Head of caudate nucleus (tissue), 42 donors: ENCODE data around the gene KLF7.

Experiments
- DNase-seq, 42 donors: peaks; one replicate each; pipeline versions ENCODE4 v3.0.0 to v3.0.0-alpha.2; 2020 to 2021; ENCODE audit warnings: mixed read lengths in 7 of 42
- intact Hi-C: fragments of 100-400 bp; cut with DNase I; formaldehyde crosslinking; loops from one replicate; pipeline ENCODE4 v1.15.0; 2022

The KLF7 gene

DNA sequence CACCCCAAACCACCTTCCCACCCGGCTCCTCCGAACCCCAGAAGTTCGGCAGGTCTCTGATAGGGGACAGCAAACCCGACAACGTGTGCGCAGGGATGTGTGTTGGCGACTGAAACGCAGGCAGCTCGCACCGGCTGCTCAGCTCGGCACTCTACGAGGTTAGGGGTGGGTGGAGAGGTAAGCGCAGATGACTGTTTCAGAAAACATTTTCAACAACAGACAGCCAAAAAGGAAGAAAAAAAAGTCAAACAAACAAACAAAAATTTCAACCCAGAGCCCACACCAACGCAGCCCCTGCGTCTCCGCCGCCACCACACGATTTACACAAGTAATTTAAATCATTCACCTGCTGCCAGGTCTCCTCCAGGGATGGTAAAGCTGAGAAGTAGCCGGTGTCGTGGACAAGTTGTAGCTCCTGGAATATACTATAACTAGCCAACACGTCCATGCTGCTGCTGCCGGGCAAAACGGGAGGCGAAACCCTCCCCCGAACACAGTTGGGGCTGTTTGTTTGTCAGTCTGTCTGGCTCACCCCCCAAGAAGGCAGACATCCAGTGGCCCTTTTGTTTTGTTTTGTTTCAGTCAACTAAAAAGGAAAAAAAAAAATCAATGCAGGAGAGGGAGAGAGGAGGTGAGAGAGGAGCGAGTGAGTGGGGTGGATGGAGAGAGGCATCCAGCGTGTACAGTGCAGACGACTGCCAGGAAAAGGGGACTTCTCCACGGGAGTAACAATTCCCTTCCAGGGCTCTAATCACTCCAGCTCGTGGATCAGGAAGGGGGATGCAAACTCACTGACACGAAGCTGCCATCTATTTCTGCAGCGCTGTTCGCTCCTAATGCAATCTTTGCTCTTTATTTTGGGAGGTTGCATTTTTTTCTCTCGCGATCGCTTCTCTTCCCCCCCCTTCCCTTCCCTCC lies at the start of gene KLF7:
TSS of gene KLF7 (minus strand) at position 828 of the 918 bp plus-strand sequence. CDS start at position 448, 380 bp downstream.
- intact Hi-C loops, result loop anchor here (5.0 to 10.0 kb wide), 5 partner anchors 53 to 307 kb away; no protein-coding TSS in a partner anchor
- DNase-seq, result peak; percentile 37 to 85 (median 68)

DNA sequence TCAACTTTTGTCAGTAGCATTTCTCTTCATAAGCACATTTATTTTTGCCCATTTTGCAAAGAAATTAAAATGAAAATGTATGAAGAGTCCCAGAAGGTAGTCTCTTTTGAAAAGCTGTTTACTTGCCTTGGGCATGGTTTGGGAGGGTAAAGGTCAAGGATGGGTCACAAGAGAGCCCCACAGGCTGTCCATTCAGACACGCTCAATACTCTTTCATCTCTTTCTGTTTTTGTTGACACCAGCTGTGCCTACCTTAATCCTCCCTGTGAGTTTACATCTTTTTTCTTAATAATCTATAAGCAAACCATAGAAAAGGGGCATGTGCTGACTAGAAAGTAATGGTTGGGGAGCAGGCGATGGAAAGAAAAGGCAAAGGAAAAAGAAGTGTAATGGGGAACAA lies 49.6 kb upstream of the KLF7 start:
- intact Hi-C loops, result no loop called here

DNA sequence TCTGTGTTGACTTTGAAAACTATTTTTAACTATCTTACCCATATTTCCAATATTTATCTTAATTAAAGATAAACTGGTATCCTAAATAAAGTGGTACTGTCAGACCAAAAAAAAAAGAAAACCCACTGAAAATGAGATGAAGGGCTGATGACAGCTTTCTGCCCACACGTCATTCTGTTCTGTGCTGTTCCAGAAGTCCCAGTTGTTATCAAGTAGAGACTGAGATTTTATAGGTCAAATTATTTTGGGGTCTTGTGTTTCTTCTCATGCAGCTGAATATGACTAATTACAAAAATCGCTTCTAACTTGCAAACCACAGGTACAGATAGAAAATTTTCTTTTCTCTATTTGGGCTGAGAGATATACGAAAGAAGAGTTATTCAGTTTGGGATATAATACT lies 48.7 kb upstream of the KLF7 start:
- intact Hi-C loops, result no loop called here
- DNase-seq, result no peak

More for the DNA sequence above, 49.6 kb upstream of the KLF7 start:
- DNase-seq, result no peak

DNA sequence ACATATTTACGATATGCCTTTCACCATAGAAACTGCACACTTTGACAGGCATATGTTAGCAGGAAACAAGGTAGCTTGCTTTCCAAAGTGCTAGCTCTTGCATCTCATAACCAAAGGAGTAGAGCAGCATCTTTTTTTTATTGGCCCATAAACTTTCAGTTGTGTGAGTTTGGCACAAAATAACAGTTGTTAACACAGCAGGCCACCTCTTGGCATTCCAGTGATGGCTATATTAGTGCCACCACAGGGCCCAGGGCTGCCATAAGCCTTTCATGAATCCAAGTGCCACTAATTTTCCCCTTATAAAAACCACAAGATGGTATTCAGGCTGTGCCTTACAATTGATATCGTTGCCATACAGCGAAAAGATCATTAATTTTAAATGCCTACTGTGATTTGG lies 40.3 kb upstream of the KLF7 start:
- DNase-seq, result no peak
- intact Hi-C loops, result no loop called here

DNA sequence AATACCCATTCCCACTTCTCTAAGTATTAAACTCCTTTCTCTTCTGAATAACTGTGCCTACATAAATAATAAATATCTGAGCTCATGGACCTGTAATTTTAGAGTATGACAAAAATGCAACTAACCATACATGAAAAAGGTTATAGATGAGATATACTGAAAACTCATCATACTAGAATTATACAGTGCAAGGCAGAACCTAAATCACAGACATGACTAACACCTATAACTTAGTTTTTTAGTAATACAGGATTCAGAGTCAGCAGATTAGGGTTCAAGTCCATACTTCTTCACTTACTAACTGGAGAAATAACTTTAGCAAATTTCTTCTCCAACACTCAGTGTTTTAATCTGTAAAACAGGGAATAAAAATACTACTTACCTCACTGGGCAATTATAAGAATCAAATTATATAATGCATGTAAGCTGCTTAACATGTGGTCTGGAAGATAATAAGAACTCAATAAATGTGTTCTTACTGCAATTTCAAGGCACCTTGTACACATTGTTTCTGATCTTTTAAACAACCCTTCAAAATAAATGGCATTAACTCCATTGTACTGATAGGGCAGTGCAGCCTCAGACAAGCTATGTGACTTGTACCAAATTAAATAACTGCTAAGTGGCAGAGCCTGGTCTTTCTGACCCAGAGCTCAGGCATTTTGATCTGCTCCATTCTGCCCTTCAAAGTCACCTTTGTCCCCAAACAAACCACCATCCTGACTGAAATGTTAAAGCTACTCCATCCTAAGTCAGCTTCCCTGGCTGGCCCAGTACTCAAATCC lies 39.6 kb upstream of the KLF7 start:
- no peak for DNase-seq
- intact Hi-C loops, result no loop called here

DNA sequence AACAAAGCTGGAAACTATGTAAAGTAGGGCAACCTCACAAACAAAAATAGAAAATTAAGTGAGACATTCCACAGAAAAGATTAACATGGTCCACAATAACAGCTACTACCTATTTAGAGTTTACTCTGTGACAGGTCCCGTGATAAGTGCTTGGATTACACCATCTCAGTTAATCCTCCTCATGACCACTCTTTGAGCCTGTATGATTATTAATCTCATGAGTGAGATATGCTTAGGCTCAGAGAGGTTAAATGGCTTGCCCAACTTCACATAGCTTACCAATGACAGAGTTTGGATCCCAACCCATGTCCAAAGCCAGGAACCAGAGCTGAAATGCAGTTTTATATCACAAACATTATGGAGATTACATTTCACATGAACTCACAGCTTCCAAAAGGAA lies 37.3 kb upstream of the KLF7 start:
- intact Hi-C loops, result no loop called here
- no peak for DNase-seq

DNA sequence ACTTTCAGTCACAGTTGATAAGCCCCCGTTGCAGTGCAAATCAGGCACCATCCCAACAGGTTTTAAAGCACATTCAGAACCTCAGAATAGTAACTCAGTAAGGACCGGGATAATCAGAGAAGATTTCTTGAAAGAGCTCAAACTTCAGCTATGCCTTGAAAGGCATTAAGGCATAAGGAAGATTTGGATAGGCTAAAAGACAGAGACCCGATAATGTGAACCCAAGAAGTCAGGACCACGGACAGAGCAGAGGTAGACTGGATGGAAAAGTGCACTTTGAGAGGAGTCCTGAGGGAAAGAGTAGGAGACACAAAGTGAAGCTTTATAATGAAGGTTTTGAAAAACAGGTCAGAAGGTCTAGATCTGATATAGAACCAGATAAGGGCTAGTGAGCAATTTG lies 36.9 kb upstream of the KLF7 start:
- intact Hi-C loops, result no loop called here
- no peak for DNase-seq

DNA sequence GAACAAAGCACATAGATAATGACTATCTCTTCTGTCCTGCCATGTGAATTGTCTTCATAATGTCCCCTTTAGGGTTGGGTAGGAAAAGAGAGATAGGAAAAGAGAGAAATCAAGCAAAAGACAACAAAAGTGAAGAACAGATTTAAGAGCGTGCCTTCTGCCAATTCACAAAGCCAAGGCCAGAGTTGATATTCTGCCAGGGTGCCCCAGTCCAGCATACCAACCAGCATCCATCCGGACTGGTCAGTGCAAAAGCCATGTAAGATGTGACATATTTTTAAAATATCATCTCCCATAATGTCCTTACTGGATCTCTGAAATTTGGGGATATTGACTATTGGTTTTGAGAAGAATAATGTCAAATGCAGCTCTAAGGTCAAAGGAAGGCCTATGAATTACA lies 35.7 kb upstream of the KLF7 start:
- intact Hi-C loops, result no loop called here
- DNase-seq, result no peak

DNA sequence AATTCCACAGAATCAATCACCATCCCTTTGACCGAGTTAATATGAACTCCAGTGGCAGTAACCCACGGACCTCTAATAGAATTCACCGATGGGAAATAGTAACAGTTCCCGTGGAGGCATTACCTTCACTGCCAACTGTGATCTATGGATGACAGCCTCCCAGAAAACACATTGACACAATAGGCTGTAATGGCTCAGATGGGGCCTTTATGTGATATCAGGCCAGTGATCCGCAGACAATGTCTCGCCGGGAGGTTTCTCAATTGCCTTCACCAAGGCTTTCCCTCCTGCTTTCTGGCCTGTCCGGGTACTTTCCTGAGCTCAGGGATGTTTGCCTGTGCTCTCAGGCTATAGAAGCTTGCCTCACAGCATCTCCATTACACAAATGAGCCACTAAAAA lies 34.4 kb upstream of the KLF7 start:
- intact Hi-C loops, result no loop called here

DNA sequence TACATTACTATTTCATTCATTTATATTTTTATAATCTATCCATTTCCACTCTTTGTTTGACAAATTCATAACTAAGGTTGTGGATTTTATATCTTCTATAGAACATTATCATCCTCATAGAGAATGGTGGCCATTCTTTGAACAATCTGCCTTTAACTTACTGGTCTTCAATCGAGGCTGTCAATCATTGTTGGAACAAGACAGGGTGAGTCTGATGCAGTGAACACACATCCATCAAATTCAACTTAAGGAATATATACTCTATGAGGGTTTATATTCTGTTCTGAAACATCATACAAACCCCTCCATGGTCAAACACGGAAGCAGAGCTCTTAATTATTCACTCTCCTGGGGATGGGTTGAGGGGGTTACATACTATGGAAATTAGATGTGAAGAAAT lies 28.3 kb upstream of the KLF7 start:
- intact Hi-C loops, result no loop called here
- no peak for DNase-seq

More for the DNA sequence above, 34.4 kb upstream of the KLF7 start:
- no peak for DNase-seq

DNA sequence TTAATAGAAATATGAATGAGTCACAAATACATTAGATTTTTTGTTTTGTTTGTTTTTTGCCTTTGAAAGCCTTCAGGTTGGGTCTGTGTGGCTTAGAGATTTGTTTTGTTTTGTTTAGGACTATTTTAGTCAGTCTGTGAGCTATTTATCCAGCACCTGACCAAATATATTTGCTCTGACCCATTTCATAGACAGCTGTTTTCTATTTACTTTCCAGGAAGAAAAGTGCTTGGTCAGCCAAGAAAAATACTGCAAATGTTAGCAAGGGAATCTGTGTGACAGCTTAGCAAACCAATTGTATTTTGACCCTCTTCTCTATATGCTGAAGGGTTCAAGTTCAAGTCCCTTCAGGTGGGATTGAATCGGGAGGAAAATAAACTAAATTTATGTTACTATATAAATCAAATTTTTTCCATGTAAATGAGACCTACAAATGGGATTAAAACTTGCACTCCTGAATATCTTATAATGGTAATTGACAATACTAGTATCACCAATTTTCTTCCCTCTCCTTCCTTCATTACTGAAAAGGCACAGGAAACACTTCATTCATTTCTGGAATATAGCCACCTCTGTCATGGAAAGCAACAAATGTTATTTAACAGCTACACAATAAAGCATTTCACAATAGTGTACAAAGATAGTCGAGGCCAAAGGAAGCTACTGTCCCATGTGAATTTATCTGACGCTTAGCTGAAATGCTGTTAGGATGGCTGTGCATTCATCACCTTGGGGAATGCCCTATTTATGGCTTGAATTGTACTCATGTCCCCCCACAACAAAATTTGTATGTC lies 23.1 kb upstream of the KLF7 start:
- DNase-seq, result no peak
- intact Hi-C loops, result no loop called here

DNA sequence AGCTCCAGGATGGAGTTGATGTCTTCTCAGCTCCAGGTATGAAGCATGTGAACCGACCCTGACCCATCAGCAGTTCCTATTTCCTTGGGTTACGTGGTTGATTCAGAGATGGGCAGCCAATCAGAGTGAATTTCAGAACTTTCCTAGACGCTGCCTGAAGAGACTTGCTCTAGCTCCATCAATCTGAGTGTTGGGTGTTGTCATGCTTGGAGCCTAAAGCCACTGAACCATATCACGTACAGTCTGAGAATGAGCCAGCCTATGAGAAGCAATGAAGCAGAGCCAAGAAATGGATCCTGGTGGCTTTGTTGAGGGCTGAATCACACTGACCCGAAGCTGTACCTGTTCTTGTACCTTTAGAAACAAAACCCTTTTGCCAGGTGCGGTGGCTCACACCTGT lies 19.6 kb upstream of the KLF7 start:
- no peak for DNase-seq
- intact Hi-C loops, result no loop called here

DNA sequence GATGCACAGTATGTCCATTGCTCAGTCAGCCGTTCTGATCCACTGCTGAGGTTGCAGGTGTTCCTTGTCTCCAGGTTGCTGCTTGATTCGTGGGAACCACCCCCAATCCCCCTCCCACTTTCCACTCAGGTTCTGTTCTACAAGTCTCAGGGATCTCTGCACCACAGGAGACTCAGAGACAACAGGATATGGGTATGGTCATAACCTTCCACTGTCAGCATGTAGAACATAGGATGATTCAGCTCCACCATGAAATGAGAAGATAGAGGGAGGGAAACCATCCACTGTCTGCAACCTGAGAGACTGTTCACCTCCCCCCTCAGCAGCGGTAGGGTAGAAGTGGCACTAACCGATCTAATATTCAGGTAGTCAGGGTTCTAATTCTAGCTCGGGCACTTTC lies 19.0 kb upstream of the KLF7 start:
- intact Hi-C loops, result no loop called here
- no peak for DNase-seq

DNA sequence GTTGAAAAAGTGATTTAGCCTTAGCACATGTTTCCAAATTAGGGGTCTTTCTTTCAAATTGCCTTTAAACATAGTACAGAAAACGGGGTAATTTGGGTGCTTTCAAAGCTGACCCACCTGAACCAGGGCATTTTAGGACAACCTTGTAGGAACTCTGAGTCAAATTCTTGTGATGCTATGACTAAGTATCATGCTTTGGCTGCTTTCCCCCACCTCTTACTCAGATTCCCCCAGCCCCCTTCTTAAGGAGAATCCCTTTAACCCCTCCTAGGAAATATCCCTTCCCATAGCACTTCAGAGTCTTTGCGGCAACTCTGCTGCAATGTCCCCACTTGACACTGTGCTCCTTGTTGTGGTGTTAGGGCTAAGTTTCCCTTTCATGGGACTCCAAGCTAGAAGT lies 18.6 kb upstream of the KLF7 start:
- intact Hi-C loops, result no loop called here
- no peak for DNase-seq

DNA sequence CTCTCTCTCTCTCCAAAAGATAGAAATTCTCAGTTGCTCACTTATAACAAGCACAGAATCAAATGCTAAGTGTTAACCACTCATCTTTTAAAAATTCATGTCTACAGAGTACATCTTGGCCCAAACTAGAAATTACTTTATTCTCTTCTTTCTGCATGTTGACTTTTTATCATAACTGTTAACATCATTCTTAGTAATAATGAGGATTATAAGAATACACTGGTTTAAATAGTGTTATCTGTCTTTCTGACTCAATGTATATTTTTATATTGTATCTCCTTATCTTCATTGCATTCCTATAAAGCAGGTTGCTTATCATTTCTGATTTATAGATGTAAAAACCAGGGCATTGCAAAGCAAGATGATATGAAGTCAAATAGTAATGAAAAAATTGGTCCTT lies 17.8 kb upstream of the KLF7 start:
- DNase-seq, result no peak
- intact Hi-C loops, result no loop called here

DNA sequence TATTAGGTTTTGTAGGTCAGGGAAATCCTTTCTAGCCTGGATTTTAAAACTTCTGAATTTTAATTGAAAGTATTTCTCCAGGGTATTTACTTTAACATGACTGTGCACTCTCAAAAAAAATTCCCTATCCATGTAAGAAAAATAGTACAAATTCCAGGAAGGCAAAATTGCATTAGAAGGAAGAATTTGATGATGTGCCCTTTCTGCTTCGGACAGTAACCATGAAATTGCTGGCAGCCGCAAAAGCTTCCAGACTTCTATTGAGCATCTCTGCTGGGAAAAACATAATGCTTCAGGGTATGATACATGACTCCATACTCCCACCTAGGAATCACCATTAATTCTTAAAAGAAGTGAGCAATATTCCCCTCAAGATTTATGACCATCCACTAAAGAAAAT lies 17.2 kb upstream of the KLF7 start:
- intact Hi-C loops, result no loop called here
- no peak for DNase-seq

DNA sequence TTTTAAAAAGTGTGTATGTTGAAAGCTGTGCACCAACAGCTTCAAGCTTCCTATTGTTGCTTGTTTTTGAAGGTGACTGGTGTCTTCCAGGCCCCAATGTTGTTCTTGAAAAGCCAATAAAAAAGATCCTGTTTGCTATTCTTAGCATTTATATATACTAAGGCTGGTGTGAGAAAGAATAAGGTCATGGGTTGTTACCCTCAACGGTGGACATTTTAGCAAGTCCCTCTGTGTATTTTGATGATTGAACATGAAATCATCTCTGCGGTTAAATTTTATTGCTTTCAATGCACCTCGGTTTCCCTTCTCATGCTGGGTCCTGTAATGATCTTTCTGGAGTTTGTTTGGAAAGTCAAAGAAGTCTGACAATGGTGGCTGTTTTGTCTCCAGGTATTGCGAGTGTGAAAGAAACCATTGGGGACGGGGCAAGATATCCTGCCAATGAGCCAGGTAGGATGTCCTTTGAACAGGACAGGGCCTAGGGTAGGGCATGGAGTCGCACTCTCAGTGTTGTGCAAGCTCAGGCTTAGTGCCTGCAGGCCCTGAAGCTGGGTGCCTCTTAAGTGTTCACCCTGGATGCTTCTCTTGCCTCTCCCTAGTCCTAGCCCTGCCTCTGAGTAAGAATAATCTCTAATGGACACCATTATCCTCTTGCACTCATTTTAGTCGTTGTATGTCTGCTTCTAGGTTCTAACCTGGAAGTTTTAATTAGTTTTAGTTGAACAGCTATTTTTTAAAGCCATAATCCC lies 16.0 kb upstream of the KLF7 start:
- intact Hi-C loops, result no loop called here

DNA sequence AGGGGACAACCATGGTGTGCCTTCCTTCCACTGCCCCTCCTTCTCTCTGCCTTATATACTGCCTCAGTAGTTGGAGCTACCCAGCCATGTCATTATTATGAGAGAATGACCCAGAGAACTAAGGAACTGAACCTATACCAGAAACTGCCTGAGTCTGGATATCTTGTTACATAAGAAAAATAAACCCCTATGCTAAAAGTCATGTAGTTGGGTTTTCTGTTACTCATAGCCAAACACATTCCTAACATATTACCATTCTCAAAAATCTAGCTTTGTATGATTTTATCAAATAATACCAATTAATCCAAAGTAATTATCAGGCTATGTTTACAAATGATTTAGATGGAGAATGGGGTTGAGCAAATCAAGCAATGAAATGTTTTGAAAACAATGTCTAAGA lies 15.0 kb upstream of the KLF7 start:
- no peak for DNase-seq
- intact Hi-C loops, result no loop called here

More for the DNA sequence above, 16.0 kb upstream of the KLF7 start:
- DNase-seq, result no peak

DNA sequence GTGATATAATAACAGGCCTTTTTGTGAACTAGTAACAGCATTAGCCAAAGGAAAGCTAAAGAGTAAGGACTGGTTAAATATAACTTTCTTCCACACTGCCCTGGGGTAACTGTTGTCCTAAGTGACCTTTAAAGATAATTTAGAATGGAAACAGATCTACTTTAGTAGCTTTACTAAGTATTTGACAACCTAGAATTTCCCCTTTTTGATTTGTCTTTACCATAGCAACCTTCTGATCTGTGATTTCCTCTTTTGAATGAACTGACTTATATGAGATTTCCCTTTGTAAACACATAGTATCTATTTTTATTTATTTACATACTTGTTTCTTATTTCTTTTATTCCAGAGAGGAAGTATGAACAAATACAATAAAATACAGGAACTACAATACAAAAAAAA lies 10.5 kb upstream of the KLF7 start:
- intact Hi-C loops, result no loop called here
- no peak for DNase-seq
